Keratinocyte (primary cell): ENCODE data around the gene TMEFF2. TPM values are rescaled to one million over a fixed set of nuclear protein-coding genes. Genes with fewer than 3 reads are reported as not detected.

Experiments used
- DNase-seq: peaks from one replicate; pipeline ENCODE4 v3.0.0-alpha.2; 2011; ENCODE audit warnings: low read depth, missing footprints, low spot score
- FAIRE-seq: peaks from 2 replicates; lab custom pipeline; 2011; peaks lifted over from hg19 to GRCh38; lab: Jason Lieb, UNC
- H2AFZ ChIP-seq: 2 replicates; pipeline ENCODE4 v1.6.0; 2012; ENCODE audit warnings: low read length, control low read depth, inconsistent platforms; ENCODE audit not compliant: control insufficient read depth
- H3K27ac ChIP-seq: 2 replicates; pipeline ENCODE4 v1.5.1; 2011; ENCODE audit warnings: low read length; ENCODE audit not compliant: control insufficient read depth, insufficient read depth
- H3K27me3 ChIP-seq: 3 replicates; pipeline ENCODE4 v1.6.0; 2011; ENCODE audit warnings: low read length; ENCODE audit not compliant: control insufficient read depth, insufficient read depth; ENCODE audit errors: extremely low read depth
- H3K36me3 ChIP-seq, 2 experiments: 2 replicates in 1 of 2; 3 replicates in 1 of 2; pipeline ENCODE4 v1.5.1; 2011; ENCODE audit warnings: low read length in 2 of 2, mild to moderate bottlenecking in 1 of 2; ENCODE audit not compliant: control insufficient read depth in 2 of 2, insufficient read depth in 2 of 2; ENCODE audit errors: extremely low read depth in 1 of 2
- H3K4me1 ChIP-seq: 3 replicates; pipeline ENCODE4 v1.5.1; 2011; ENCODE audit warnings: low read length; ENCODE audit not compliant: control insufficient read depth, insufficient read depth; ENCODE audit errors: extremely low read depth
- H3K4me2 ChIP-seq: 3 replicates; pipeline ENCODE4 v1.6.0; 2011; ENCODE audit warnings: low read depth, low read length; ENCODE audit not compliant: control insufficient read depth, insufficient read depth; ENCODE audit errors: extremely low read depth
- H3K4me3 ChIP-seq, 3 experiments: fragments of 200-600 bp in 1 of 3; sonication (generic) in 1 of 3; 2 replicates in 2 of 3; 3 replicates in 1 of 3; pipeline ENCODE4 v1.5.1; 2011 to 2016; ENCODE audit warnings: low read length in 3 of 3, mild to moderate bottlenecking in 3 of 3, control low read depth in 2 of 3, inconsistent platforms in 1 of 3, low read depth in 1 of 3, mixed read lengths in 1 of 3, mixed run types in 1 of 3, moderate library complexity in 1 of 3; ENCODE audit not compliant: control insufficient read depth in 2 of 3, insufficient read depth in 2 of 3; ENCODE audit errors: extremely low read depth in 1 of 3
- H3K79me2 ChIP-seq: 2 replicates; pipeline ENCODE4 v1.6.0; 2012; ENCODE audit warnings: low read length; ENCODE audit not compliant: control insufficient read depth, insufficient read depth
- H3K9ac ChIP-seq: 3 replicates; pipeline ENCODE4 v1.6.0; 2011; ENCODE audit warnings: low read length; ENCODE audit not compliant: control insufficient read depth, insufficient read depth; ENCODE audit errors: extremely low read depth
- H3K9me1 ChIP-seq: 3 replicates; pipeline ENCODE4 v1.6.0; 2011; ENCODE audit warnings: low read length; ENCODE audit not compliant: control insufficient read depth, insufficient read depth; ENCODE audit errors: extremely low read depth
- H3K9me3 ChIP-seq: 2 replicates; pipeline ENCODE4 v1.5.1; 2012; ENCODE audit warnings: low read depth, low read length; ENCODE audit not compliant: control insufficient read depth
- H4K20me1 ChIP-seq: 3 replicates; pipeline ENCODE4 v1.6.0; 2011; ENCODE audit warnings: low read length; ENCODE audit not compliant: control insufficient read depth, insufficient read depth; ENCODE audit errors: extremely low read depth
- CTCF ChIP-seq, 3 experiments: IDR thresholded peaks in 1 of 3; conservative IDR thresholded peaks in 1 of 3; optimal IDR thresholded peaks in 1 of 3; 2 replicates in 2 of 3; 3 replicates in 1 of 3; pipeline versions ENCODE3 to v1.5.1; 2011; ENCODE audit warnings: low read length in 3 of 3, mild to moderate bottlenecking in 3 of 3, moderate library complexity in 2 of 3, control low read depth in 1 of 3, inconsistent platforms in 1 of 3; ENCODE audit not compliant: insufficient read depth in 2 of 3; ENCODE audit errors: extremely low read depth in 1 of 3
- EZH2 ChIP-seq: IDR thresholded peaks from one replicate; pipeline ENCODE4 v1.6.1; 2012; ENCODE audit warnings: inconsistent platforms, mild to moderate bottlenecking, low read length, moderate library complexity
- dilution Hi-C: fragments of 300-500 bp; cut with MboI; formaldehyde crosslinking; loops from one replicate; pipeline ENCODE4 v1.7.0; 2020; ENCODE audit warnings: low sequenced_read_pairs; ENCODE audit not compliant: extremely low pct_ligation_motif_present
- polyA plus RNA-seq, 5 experiments: library from polyadenylated mRNA; depleted of rRNA in 3 of 5; stranded (reverse) in 3 of 5; stranded (forward) in 1 of 5; unstranded in 1 of 5; fragments of >200 nt; gene quantifications; 1 replicate in 1 of 5; 2 replicates in 3 of 5; 3 replicates in 1 of 5; pipeline versions ENCODE4 v1.2.1 to v1.2.3, GENCODE V29; 2011 to 2012; ENCODE audit warnings: missing spikeins in 2 of 5, low read depth in 1 of 5, low replicate concordance in 1 of 5

Gene TMEFF2
- polyA plus RNA-seq, 1 donor (not counting 4 experiments of a cell fraction or from before 2014, with no cell fraction given), result not detected

GRCh38 chr2:191941376-191941929, 253.3 kb downstream of the TMEFF2 start:
- DNase-seq (no peak), FAIRE-seq (no peak)
- no peak overlapping the region for H2AFZ ChIP-seq
- no peaks in the 10 kb centered on the region for H4K20me1 ChIP-seq
- TF ChIP-seq EZH2 (no peak), CTCF (optimal IDR thresholded peaks at IDR 0.05 in 1 of 3, IDR thresholded peaks at IDR 0.05 in 1 of 3, conservative IDR thresholded peaks at IDR 0.05 in 1 of 3; ENCODE audit: extremely low read depth in 1 of 3, insufficient read depth in 2 of 3, low read length in 3 of 3) (no peak)
- H3K9me3 ChIP-seq, result no peaks in the 10 kb centered on the region
- no peak overlapping the region for H3K27ac ChIP-seq
- no peaks in the 10 kb centered on the region for H3K79me2 ChIP-seq
- peaks cover 18% of the 10 kb centered on the region for H3K4me1 ChIP-seq
- H3K9me1 ChIP-seq, result no peaks in the 10 kb centered on the region
- no peaks in the 10 kb centered on the region for H3K27me3 ChIP-seq
- H3K4me3 ChIP-seq, result no peak overlapping the region
- H3K9ac ChIP-seq, result no peak overlapping the region
- H3K36me3 ChIP-seq, result no peaks in the 10 kb centered on the region
- peak overlapping the region; percentile 53 for H3K4me2 ChIP-seq
- dilution Hi-C loops, result no loop called here

- no peak for DNase-seq
- H3K4me2 ChIP-seq, result no peak overlapping the region
- no peaks in the 10 kb centered on the region for H3K9me3 ChIP-seq
- no peaks in the 10 kb centered on the region for H3K79me2 ChIP-seq
- FAIRE-seq, result no peak
- H3K9ac ChIP-seq, result no peak overlapping the region
- no peak overlapping the region for H2AFZ ChIP-seq
- no peaks in the 10 kb centered on the region for H3K36me3 ChIP-seq
- no peak overlapping the region for H3K27ac ChIP-seq
- H3K9me1 ChIP-seq, result no peaks in the 10 kb centered on the region
- dilution Hi-C loops, result no loop called here
- no peaks in the 10 kb centered on the region for H4K20me1 ChIP-seq
- peaks cover 18% of the 10 kb centered on the region for H3K4me1 ChIP-seq
- H3K27me3 ChIP-seq, result no peaks in the 10 kb centered on the region
- no peak for TF ChIP-seq EZH2
- no peak for TF ChIP-seq CTCF (optimal IDR thresholded peaks at IDR 0.05 in 1 of 3, IDR thresholded peaks at IDR 0.05 in 1 of 3, conservative IDR thresholded peaks at IDR 0.05 in 1 of 3; ENCODE audit: extremely low read depth in 1 of 3, insufficient read depth in 2 of 3, low read length in 3 of 3)
- H3K4me3 ChIP-seq, result no peak overlapping the region
These were observed 256.0 kb downstream of the TMEFF2 start for GRCh38 chr2:191938779-191939178.
